HG03025 (cell line): ENCODE measurements around the gene KLRC3.
"Not testable (repeated sequence)": the region's sequence is repeated elsewhere in the genome, so short reads cannot be mapped to it uniquely, and the experiment has no call there.

Experiments
- ATAC-seq: cut with Tn5 transposase; IDR thresholded peaks from one replicate; pipeline ENCODE4 v1.9.1; 2021; ENCODE audit warnings: mild to moderate bottlenecking, moderate library complexity; ENCODE audit not compliant: unreplicated experiment, low FRiP score

KLRC3 gene

DNA sequence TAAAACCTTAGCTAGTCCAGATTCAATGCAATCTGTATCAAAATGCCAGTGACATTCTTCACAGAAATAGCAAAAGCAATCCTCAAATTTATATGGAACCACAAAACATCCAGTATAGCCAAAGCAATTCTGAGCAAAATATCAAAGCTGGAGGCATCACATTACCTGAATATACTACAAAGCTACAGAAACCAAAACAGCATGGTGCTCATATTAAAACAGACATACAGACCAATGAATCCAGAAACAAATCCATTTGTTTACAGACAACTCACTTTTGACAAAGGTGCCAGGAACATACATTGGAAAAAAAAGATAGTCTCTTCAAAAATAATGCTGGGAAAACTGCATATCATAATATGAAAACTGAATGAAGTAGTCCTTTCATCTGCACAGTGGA lies 15.6 kb downstream of the KLRC3 start:
- no peak for ATAC-seq

DNA sequence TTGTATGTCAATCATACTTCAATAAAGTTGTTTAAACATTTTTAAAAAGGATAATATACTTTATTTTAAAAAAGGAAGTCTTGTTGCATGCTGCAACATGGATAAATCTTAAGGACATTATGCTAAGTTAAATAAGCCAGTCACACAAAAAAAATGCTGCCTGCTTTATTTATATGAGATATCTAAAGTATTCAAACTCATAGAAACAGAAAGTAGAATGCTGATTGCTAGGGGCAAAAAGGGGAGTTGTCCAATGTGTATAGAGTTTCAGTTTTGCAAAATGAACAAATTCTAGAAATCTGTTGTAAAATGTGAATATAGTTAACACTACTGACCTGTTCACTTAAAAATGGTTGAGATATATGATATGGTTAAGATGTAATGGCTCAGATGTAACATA lies 19.6 kb downstream of the KLRC3 start:
- ATAC-seq = no peak

DNA sequence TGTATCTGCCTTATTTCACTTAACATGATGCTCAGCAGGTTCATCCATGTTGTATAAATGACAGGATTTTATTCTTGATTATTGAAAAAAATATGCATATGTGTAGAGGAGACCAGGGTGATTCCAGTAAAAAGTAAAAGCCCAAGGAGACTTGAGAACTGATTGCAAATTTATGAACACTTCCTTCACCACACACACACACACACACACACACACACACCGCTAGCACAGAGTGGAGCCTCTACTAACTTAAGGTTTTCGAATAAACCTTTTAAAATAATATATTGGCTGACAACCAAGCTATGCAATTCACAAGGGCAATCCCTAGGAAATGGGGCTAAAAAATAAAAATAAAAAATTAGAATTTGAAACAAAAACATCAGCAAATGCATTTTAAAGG lies 22.2 kb downstream of the KLRC3 start:
- no peak for ATAC-seq

DNA sequence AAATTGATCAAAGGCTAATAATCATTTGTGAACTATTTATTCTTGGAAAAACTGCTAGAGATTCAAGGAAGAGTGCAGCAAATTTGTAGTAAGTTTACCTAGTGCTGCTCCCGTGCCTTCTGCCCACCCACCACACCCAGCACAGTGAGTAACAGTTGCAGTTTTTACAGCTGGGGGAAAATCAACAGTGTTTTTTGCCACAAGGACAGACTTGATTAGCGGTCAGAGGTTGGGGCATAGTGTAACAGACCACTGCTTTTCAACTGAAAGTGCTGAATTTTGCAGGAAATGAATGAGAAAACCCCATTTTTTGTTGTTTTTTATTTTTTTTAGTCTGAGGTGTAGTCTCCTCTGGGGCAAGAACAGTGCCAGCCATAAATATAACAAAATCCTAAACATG lies 23.1 kb downstream of the KLRC3 start:
- ATAC-seq = no peak

DNA sequence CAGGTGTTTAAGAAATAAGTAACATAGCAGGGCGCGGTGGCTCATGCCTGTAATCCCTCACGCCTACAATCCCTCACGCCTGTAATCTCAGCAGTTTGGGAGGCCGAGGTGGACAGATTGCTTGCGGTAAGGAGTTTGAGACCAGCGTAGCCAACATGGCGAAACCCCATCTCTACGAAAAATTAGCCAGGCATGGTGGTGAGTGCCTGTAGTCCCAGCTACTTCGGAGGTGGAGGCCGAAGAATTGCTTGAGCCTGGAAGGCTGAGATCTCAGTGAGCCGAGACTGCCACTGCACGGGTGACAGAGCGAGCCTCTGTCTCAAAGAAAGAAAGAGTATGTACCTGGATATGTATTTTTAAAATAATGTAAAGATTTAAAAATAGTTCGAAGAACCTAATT lies 24.2 kb downstream of the KLRC3 start:
- not testable (repeated sequence) for ATAC-seq

DNA sequence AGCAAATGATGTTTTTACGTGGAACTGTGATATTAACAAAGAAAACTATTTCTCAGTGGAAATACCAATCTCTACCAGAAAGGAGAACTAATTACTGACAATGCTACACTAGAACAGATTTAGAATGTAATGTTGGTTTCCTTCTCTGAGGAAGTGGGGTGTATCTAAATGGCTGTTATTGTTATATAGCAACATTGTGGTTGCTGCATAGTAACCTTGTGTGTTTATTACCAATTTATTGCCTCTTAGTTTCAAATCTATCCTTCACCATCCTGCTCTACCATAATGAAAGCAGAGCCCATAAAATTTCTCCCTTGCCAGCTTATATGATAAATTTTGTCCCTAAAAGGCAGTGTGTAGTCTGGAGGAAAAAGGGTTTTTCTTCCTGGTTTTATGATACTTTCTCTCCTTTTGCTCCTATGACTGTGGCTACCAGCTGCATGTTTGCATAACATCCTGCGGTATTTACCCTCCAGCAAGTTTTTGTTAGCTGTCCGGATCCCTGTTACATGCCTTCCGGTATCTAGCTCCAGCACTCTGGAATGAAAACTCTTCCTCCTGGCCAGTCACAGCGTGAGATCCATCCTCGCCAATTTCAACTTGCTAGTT lies 24.9 kb downstream of the KLRC3 start:
- peak; percentile 88 for ATAC-seq

DNA sequence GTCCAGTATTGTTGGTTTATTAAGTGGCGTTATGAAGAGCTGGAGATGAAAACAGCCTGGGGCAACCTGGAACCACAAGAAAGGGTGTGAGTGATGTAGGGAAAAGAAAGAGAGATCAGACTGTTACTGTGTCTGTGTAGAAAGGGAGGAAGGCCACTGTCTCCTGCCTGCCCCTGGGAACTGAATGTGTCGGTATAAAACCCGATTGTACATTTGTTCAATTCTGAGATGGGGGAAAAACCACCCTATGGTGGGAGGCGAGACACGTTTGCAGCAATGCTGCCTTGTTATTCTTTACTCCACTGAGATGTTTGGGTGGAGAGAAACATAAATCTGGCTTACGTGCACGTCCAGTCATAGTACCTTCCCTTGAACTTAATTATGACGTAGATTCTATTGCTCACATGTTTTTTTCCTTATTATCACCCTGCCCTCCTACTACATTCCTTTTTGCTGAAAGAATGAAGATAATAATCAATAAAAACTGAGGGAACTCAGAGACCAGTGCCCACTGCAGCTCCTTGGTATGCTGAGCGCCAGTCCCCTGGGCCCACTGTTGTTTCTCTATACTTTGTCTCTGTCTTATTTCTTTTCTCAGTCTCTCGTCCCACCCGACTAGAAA lies 25.8 kb downstream of the KLRC3 start:
- ATAC-seq = not testable (repeated sequence)

DNA sequence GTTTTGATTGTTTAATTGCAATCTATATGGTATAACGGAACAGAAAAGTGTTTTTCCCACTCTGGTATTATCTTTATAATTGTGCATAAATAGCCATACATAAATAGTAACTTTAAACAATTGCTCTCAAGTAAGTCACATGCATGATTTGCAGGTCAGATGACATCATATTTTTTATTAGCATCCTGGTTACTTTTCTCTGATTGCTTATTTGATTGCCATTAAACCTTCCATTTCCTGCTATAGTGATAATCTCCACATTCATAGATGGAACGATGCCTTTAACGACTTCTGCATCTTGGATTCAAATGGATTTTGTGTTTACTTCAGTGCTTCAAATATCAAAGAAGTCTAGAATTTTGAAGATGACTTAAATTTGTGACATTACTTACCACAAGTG lies 27.1 kb downstream of the KLRC3 start:
- ATAC-seq = no peak

DNA sequence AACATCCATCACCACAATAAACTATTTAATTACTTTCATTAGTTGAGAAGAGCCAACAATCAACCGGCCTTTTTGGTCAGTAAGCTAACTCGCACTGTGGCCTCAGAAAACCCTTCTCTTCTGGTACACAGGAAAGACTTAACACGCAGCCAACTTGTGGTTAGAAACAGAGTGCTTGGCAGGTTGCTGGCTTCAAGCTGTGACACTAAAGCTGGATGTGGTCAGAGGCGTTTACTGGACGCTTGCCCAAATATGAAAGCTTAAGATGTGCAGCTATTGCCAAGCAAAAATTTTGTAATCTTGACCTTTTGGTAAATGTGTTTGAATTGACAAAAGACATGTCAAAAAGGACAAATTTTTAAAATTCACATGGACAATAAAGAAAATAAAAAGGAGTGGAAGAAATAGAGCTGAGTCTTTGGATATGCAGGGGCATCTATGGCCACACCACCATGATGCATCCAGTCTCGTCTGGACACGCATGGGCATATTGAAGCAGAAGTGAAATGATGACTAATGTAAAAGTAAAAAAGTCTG lies 27.9 kb downstream of the KLRC3 start:
- ATAC-seq = peak; percentile 42

DNA sequence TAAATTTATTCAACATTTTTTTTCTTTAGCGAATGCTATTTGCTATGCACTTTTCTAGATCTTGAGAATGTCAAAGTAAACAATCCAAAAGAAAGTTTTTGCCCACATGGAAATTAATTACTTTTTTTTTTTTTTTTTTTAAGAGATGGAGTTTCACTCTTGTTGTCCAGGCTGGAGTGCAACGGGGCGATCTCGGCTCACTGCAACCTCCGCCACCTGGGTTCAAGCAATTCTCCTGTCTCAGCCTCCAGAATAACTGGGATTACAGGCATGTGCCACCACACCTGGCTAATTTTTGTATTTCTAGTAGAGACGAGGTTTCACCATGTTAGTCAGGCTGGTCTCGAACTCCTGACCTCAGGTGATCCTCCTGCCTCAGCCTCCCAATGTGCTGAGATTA lies 29.4 kb downstream of the KLRC3 start:
- ATAC-seq = not testable (repeated sequence)

DNA sequence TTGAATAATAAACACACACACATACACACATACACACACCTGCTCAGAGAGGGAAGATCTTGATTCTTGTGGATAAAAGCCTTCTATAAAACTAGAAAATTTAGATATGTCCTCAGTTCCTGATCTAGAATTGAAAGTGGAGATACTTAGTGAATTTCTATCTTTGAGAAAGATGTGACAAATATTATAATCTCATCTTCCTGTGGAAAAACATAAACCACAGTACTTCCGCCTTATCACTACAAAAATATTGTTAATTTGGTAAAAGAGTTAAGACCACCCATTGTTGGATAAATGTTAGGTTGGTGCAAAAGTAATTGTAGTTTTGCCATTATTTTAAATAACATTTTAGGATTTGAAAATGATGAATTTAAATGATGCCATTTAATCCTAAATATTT lies 30.5 kb downstream of the KLRC3 start, which contains the start of gene KLRK1:
Gene KLRK1 (minus strand): TSS at position 138 of the 400 bp plus-strand sequence. CDS start 1,231 bp downstream, outside the sequence.
- ATAC-seq = no peak

DNA sequence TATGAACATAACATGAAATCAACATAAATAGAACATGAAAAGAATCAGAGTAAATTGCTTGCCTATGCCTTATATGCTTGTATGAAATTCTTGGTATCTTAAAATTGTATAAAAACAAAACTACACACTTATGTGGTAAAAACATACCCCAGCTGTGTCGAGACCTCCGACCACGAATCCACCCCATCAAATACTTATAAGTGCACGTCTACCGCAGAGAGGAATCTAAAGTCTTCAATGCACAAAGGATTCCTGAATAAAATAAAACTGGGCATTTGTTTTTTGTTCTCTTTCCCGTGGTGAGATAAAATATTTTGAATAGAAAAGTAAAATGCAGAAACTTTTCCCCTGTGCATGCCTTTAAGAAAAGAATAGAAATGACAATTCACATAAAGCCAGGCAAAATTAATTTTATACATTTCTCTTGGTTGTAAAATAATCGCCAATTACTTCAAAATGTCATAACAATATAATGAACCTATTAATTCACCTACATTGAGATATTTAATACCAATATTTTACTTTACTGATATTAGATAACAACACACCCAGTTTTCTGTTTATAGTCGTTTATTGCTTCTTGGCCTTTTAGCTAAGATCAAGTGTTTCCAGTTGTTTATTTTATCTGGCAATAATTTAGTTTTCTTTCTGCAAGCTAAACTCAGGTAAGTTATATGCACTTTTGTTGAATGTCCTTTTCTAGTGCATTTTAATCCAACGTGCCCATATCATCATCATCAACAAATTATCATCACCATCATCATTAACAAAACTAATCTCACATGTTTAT lies 31.6 kb downstream of the KLRC3 start:
- ATAC-seq = no peak

DNA sequence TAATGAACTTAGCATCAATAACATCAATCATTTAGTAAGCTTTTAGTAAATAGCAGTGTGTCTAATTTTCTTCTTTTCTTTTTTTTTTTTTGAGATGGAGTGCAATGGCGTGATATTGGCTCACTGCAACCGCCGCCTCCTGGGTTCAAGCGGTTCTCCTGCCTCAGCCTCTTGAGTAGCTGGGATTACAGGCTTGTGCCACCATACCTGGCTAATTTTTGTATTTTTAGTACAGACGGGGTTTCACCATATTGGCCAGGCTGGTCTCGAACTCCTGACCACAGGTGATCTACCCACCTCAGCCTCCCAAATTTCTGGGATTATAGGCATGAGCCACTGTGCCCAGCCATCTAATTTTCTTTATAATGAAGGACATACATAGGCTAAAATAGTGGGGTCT lies 32.9 kb downstream of the KLRC3 start:
- not testable (repeated sequence) for ATAC-seq

DNA sequence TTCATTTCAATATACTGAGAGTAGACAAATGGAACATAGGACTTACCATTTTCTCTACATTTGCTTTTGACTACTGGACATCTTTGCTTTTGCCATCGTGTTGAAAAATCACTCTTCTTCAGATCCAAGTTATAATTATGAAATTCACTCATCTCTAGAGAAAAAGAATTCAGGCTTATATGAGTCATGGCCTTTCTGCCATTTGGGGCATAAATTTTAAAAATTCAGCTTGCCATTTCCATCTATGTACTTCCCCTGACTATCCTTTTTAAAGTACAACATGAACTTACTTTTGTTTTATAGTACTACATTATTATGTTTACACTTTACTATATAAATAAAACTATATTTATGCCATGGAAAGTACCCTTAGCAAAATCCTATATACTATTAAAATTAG lies 33.5 kb downstream of the KLRC3 start:
- ATAC-seq = no peak

DNA sequence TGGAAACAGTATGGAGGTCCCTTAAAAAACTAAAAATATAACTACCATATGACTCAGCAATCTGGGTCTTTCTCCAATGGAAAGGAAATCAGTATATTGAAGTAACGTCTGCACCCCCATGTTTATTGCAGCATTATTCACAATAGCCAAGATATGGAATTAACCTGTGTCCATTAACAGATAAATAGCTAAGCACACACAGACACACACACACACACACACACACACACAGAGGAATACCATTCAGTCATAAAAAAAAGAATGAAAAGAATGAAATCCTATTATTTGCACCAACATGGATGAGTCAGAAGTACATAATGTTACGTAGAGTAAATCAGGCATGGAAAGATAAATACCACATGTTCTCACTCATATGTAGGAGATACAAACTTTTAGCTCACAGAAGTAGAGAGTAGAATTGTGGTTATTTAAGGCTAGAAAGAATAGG lies 35.2 kb downstream of the KLRC3 start:
- no peak for ATAC-seq

DNA sequence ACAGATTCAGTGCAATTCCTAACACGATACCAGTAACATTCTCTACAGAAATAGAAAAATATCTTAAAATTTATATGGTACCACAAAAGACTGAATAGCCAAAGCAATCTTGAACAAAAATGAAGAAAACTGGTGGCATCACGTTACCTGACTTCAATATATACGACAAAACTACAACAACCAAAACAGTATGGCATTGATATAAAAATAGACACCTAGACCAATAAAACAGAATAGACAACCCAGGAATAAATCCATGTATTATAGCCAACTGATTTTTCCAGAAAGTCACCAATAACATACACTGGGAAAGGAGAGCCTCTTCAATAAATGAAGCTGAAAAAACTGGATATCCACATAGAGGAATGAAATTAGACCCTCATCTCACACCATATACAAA lies 36.2 kb downstream of the KLRC3 start:
- no peak for ATAC-seq

DNA sequence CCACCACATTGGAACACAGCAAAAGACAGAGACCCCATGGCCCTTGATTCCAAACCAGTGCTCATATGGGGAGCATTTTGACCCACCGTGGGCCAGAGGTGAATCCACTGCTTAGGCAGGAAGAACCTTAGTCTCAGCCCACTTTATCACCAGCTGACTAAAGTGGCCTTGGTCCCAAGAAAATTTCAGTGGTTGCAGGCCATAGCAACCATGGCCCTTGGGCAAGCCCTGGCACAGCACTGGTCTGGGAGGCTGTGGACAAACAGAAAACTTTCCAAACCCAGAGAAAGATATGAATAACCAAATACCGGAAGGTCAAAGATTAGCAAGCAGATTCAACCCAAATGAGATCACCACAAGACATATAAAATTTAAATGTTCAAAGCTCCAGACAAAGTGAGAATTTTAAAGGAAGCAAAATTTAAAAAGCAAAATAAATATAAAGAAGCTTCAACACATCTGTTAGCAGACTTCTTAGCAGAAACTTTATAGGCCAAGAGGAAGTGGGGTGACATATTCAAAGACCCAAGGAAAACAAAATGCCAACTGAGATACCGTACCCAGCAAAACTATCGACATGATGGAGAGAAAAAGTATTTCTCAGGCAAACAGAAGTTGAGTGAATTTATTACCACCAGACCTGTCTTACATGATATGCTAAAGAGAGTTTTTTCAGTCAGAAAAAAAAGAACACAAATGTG lies 38.3 kb downstream of the KLRC3 start:
- no peak for ATAC-seq

DNA sequence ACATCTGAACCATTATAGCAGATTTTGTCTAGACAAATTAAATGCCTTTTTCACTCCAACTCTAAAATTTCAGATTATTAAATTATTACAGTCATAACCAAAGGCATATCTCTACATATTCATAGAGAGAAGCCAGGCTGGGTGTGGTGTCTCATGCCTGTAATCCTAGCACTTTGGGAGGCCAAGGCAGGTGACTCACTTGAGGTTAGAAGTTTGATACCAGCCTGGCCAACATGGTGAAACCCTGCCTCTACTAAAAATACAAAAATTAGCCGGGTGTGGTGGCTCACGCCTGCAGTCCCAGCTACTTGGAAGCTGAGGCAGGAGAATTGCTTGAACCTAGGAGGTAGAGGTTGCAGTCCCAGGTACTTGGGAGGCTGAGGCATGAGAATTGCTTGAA lies 41.7 kb downstream of the KLRC3 start:
- ATAC-seq = not testable (repeated sequence)

DNA sequence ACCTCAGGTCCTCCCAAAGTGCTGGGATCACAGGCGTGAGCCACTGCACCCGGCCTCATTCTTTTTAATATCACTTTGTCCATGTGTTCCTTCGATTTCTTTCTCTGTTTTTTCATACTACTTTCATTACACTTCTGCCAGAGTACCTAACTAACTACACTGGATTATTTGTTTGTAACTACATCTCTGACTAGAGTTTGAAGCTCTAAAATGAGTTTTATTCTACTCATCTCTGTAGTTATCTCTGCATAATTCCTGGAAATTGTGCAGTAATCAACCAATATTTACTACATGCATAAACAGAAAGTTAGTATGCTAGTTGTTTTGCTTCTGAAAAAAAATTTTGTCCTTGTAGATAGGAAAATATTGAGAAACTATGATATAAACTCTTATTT lies 45.8 kb downstream of the KLRC3 start:
- no peak for ATAC-seq

DNA sequence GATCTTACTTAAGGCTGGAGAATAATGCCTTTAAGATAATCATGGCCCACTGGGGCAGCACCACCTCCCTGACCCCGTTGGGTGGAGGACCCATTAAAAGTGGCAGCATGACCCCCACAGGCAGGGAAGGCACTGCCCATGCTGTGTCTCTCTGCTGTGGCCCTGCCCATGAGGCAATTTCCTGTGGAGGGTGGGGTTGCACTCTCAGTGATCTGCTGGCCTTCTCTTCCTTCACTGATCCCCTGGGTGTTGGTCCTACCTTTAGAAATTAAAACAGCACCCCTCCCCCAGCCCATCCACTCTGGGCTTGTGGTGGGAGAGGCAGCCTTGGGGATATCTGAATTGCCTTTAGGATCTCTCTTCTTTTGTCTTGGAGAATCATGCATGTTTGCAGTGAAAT lies 47.8 kb downstream of the KLRC3 start:
- no peak for ATAC-seq
